ENCODE data around the gene NTNG2. TPM values are rescaled to one million over a fixed set of nuclear protein-coding genes. Genes with fewer than 3 reads are reported as not detected.

Gene NTNG2
- total and polyA plus RNA-seq, 10 donors, result 0.44 to 22.4 (median 8.4) TPM

- Histone ChIP-seq H3K27ac (no peak overlapping the region), H3K9me3 (no peaks in the 10 kb centered on the region), H3K27me3 (replicated peaks in 1 of 7) (peaks cover 0 to 98% (median 40%) of the 10 kb centered on the region in 7 donors), H3K4me3 (no peak overlapping the region), H3K36me3 (no peaks in the 10 kb centered on the region), H3K4me1 (peaks cover 0 to 10% (median 8%) of the 10 kb centered on the region in 6 donors)
- intact Hi-C loops (cut with DNase I; ENCODE audit: low total_unique reads), result no loop called here
- TF ChIP-seq POLR2AphosphoS5 (IDR thresholded peaks at IDR 0.05) (no peak), POLR2A (IDR thresholded peaks at IDR 0.05) (no peak), CTCF (IDR thresholded peaks at IDR 0.05 in 8 of 11, conservative IDR thresholded peaks at IDR 0.05 in 3 of 11) (no peak)
- no peak for DNase-seq
- 55 to 67% (median 60%) methylated on average over 9 of the region's 9 CpGs for WGBS, 5 donors
Measured at GRCh38 chr9:132142924-132143323, 18.9 kb upstream of the NTNG2 start.

- H3K27me3 ChIP-seq (replicated peaks in 1 of 7), result peaks cover 0 to 98% (median 44%) of the 10 kb centered on the region in 7 donors
- intact Hi-C loops (cut with DNase I; ENCODE audit: low total_unique reads), result no loop called here
- H3K9me3 ChIP-seq, result no peaks in the 10 kb centered on the region
- H3K4me3 ChIP-seq, result no peak overlapping the region
- H3K36me3 ChIP-seq, result no peaks in the 10 kb centered on the region
- WGBS, 5 donors, result 50 to 67% (median 55%) methylated on average over 6 of the region's 6 CpGs
- peaks cover 0 to 10% (median 8%) of the 10 kb centered on the region in 6 donors for H3K4me1 ChIP-seq
- TF ChIP-seq CTCF (IDR thresholded peaks at IDR 0.05 in 8 of 11, conservative IDR thresholded peaks at IDR 0.05 in 3 of 11) (no peak), POLR2A (IDR thresholded peaks at IDR 0.05) (no peak), POLR2AphosphoS5 (IDR thresholded peaks at IDR 0.05) (no peak)
- no peak overlapping the region for H3K27ac ChIP-seq
- no peak for DNase-seq
Measured at GRCh38 chr9:132143359-132143758, 18.5 kb upstream of the NTNG2 start.

- no peak for DNase-seq
- Histone ChIP-seq H3K27me3 (replicated peaks in 1 of 7) (peaks cover 0 to 96% (median 47%) of the 10 kb centered on the region in 7 donors), H3K36me3 (no peaks in the 10 kb centered on the region), H3K27ac (no peak overlapping the region), H3K4me1 (peaks cover 0 to 10% (median 8%) of the 10 kb centered on the region in 6 donors), H3K9me3 (no peaks in the 10 kb centered on the region), H3K4me3 (no peak overlapping the region)
- intact Hi-C loops (cut with DNase I; ENCODE audit: low total_unique reads), result no loop called here
- WGBS, 5 donors, result 63 to 81% (median 69%) methylated on average over 10 of the region's 10 CpGs
- TF ChIP-seq CTCF (IDR thresholded peaks at IDR 0.05 in 8 of 11, conservative IDR thresholded peaks at IDR 0.05 in 3 of 11) (no peak), POLR2AphosphoS5 (IDR thresholded peaks at IDR 0.05) (no peak), POLR2A (IDR thresholded peaks at IDR 0.05) (no peak)
Measured at GRCh38 chr9:132144708-132145365, 17.0 kb upstream of the NTNG2 start.

GRCh38 chr9:132146039-132146438 is 15.8 kb upstream of the NTNG2 start:
- Histone ChIP-seq H3K4me1 (peaks cover 0 to 10% (median 8%) of the 10 kb centered on the region in 6 donors), H3K27ac (no peak overlapping the region), H3K27me3 (replicated peaks in 1 of 7) (peaks cover 0 to 96% (median 42%) of the 10 kb centered on the region in 7 donors), H3K36me3 (no peaks in the 10 kb centered on the region), H3K9me3 (no peaks in the 10 kb centered on the region), H3K4me3 (no peak overlapping the region)
- WGBS, 5 donors, result 85 to 90% (median 87%) methylated on average over 12 of the region's 12 CpGs
- DNase-seq, result no peak
- intact Hi-C loops (cut with DNase I; ENCODE audit: low total_unique reads), result no loop called here
- TF ChIP-seq POLR2AphosphoS5 (IDR thresholded peaks at IDR 0.05) (no peak), POLR2A (IDR thresholded peaks at IDR 0.05) (no peak), CTCF (IDR thresholded peaks at IDR 0.05 in 8 of 11, conservative IDR thresholded peaks at IDR 0.05 in 3 of 11) (no peak)

All from spleen (tissue), 11 donors.